ENCODE data around the gene KRT75.

KRT75 gene

GRCh38 chr12:52380271-52380694 lies 53.9 kb downstream of the KRT75 start:
- TF ChIP-seq GLIS1 (tag by site-specific recombination; IDR thresholded peaks at IDR 0.05): no peak
- TF ChIP-seq ZBTB7A (tag by site-specific recombination; IDR thresholded peaks at IDR 0.05; ENCODE audit: low read depth): no peak
- no peak for TF ChIP-seq ZNF76 (tag by site-specific recombination; IDR thresholded peaks at IDR 0.05; ENCODE audit: borderline replicate concordance, low read depth)
- no peak for TF ChIP-seq KLF17 (tag by site-specific recombination; IDR thresholded peaks at IDR 0.05)
- peak; percentile 19; the same call in 1 of the 2 replicates for TF ChIP-seq CTCF (tag by site-specific recombination; IDR thresholded peaks at IDR 0.05)
- no peak for TF ChIP-seq SALL2 (tag by site-specific recombination; IDR thresholded peaks at IDR 0.05; ENCODE audit: borderline replicate concordance)
- no peak for TF ChIP-seq ZNF776 (tag by site-specific recombination; IDR thresholded peaks at IDR 0.05; ENCODE audit: borderline replicate concordance)
- TF ChIP-seq ZNF654 (tag by site-specific recombination; IDR thresholded peaks at IDR 0.05; ENCODE audit: low read depth): peak; percentile 18
- CTCF ChIA-PET: interaction anchor here (0.6 to 3.3 kb wide), 19 partner anchors 9 to 505 kb away, joined by 3 to 19 read pairs (median 6); no protein-coding TSS in a partner anchor
- no peaks in the 10 kb centered on the region for H3K36me3 ChIP-seq (ENCODE audit: control insufficient read depth in 2 of 2, insufficient read depth in 1 of 2, low read length in 2 of 2)
- H3K4me1 ChIP-seq (ENCODE audit: control insufficient read depth, insufficient read depth, low read length): no peaks in the 10 kb centered on the region
- no peak overlapping the region for H3K4me3 ChIP-seq (ENCODE audit: low read depth, low read length)
- no peaks in the 10 kb centered on the region for H3K9me3 ChIP-seq (ENCODE audit: control insufficient read depth, insufficient read depth, low read depth, low read length)
- POLR2A ChIA-PET: no interaction called here
- no peak overlapping the region for H3K27ac ChIP-seq (ENCODE audit: extremely low read depth, low read depth, low read length)

- TF ChIP-seq ZNF398 (tag by site-specific recombination; IDR thresholded peaks at IDR 0.05): no peak
- TF ChIP-seq ZNF585B (tag by site-specific recombination; IDR thresholded peaks at IDR 0.05): no peak
- ChIA-PET POLR2A (no interaction called here), CTCF (interaction anchor here (0.5 to 3.3 kb wide), 16 partner anchors 9 to 545 kb away, joined by 3 to 19 read pairs (median 6); no protein-coding TSS in a partner anchor)
- Histone ChIP-seq H3K36me3 (ENCODE audit: control insufficient read depth in 2 of 2, insufficient read depth in 1 of 2, low read length in 2 of 2) (no peaks in the 10 kb centered on the region), H3K27ac (ENCODE audit: extremely low read depth, low read depth, low read length) (no peak overlapping the region), H3K9me3 (ENCODE audit: control insufficient read depth, insufficient read depth, low read depth, low read length) (no peaks in the 10 kb centered on the region), H3K4me1 (ENCODE audit: control insufficient read depth, insufficient read depth, low read length) (no peaks in the 10 kb centered on the region), H3K4me3 (ENCODE audit: low read depth, low read length) (no peak overlapping the region)
Measured at GRCh38 chr12:52379536-52379935, 54.6 kb downstream of the KRT75 start.

GRCh38 chr12:52378091-52378490 lies 56.1 kb downstream of the KRT75 start:
- H3K4me1 ChIP-seq (ENCODE audit: control insufficient read depth, insufficient read depth, low read length): no peaks in the 10 kb centered on the region
- H3K27ac ChIP-seq (ENCODE audit: extremely low read depth, low read depth, low read length): no peak overlapping the region
- no peak overlapping the region for H3K4me3 ChIP-seq (ENCODE audit: low read depth, low read length)
- H3K9me3 ChIP-seq (ENCODE audit: control insufficient read depth, insufficient read depth, low read depth, low read length): no peaks in the 10 kb centered on the region
- no peaks in the 10 kb centered on the region for H3K36me3 ChIP-seq (ENCODE audit: control insufficient read depth in 2 of 2, insufficient read depth in 1 of 2, low read length in 2 of 2)
- ChIA-PET POLR2A (no interaction called here), CTCF (interaction anchor here (0.7 to 2.1 kb wide), 7 partner anchors 13 to 502 kb away, joined by 3 to 14 read pairs (median 3); no protein-coding TSS in a partner anchor)
- no peak for TF ChIP-seq ZNF585B (tag by site-specific recombination; IDR thresholded peaks at IDR 0.05)
- no peak for TF ChIP-seq ZNF48 (tag by site-specific recombination; IDR thresholded peaks at IDR 0.05)
- TF ChIP-seq ZNF624 (tag by site-specific recombination; IDR thresholded peaks at IDR 0.05): no peak
- no peak for TF ChIP-seq ZFP41 (tag by site-specific recombination; IDR thresholded peaks at IDR 0.05; ENCODE audit: borderline replicate concordance)
- no peak for TF ChIP-seq ZNF174 (tag by site-specific recombination; IDR thresholded peaks at IDR 0.05)
- no peak for TF ChIP-seq PBX3 (CRISPR knock-in tag; IDR thresholded peaks at IDR 0.05)
- TF ChIP-seq SALL2 (tag by site-specific recombination; IDR thresholded peaks at IDR 0.05; ENCODE audit: borderline replicate concordance): no peak
- TF ChIP-seq ZNF785 (tag by site-specific recombination; IDR thresholded peaks at IDR 0.05): no peak
- no peak for TF ChIP-seq ZNF121 (tag by site-specific recombination; IDR thresholded peaks at IDR 0.05)
- TF ChIP-seq ZNF473 (tag by site-specific recombination; IDR thresholded peaks at IDR 0.05): no peak
- TF ChIP-seq ZNF184 (tag by site-specific recombination; IDR thresholded peaks at IDR 0.05): no peak
- TF ChIP-seq ELK4 (IDR thresholded peaks at IDR 0.05; ENCODE audit: borderline replicate concordance, low read depth, low read length): no peak
- TF ChIP-seq ZNF223 (tag by site-specific recombination; IDR thresholded peaks at IDR 0.05): no peak
- TF ChIP-seq ZNF571 (tag by site-specific recombination; IDR thresholded peaks at IDR 0.05): no peak
- no peak for TF ChIP-seq ZNF521 (tag by site-specific recombination; IDR thresholded peaks at IDR 0.05)
- no peak for TF ChIP-seq ZNF544 (tag by site-specific recombination; IDR thresholded peaks at IDR 0.05)
- no peak for TF ChIP-seq ZNF114 (tag by site-specific recombination; IDR thresholded peaks at IDR 0.05)

All from HEK293 (cell line).